ENCODE measurements around the gene UBE4B. TPM values are rescaled to one million over a fixed set of nuclear protein-coding genes. Genes with fewer than 3 reads are reported as not detected.
A peak's percentile ranks its signal among the peaks of the same experiment; 100 is the strongest.

Gene UBE4B
- total and polyA plus RNA-seq, 2 of the 4 experiments (the other 2 are of a cell fraction), result 26.5 to 39.3 TPM

- H3K79me1 ChIP-seq (ENCODE audit: low read depth in 1 of 2, low read length in 2 of 2), result peaks cover 0 to 7% of the 10 kb centered on the region in 2 experiments; a peak in 1 of 4 replicates
- no peak overlapping the region for H2AK5ac ChIP-seq (ENCODE audit: low read depth, low read length)
- no peaks in the 10 kb centered on the region for H3K27me3 ChIP-seq (ENCODE audit: control insufficient read depth, insufficient read depth, low read length)
- no peak overlapping the region for H2AK9ac ChIP-seq (replicated peaks; ENCODE audit: low read depth, low read length, poor library complexity)
- H3K4ac ChIP-seq (ENCODE audit: low read depth, low read length), result no peak overlapping the region
- peaks cover 13% of the 10 kb centered on the region for H3K36me3 ChIP-seq (ENCODE audit: control insufficient read depth, insufficient read depth, low read length)
- H4K5ac ChIP-seq (ENCODE audit: low read depth, low read length), result no peak overlapping the region
- H2AFZ ChIP-seq (replicated peaks; ENCODE audit: low read length, poor library complexity), result peak overlapping the region; percentile 57
- no peak for TF ChIP-seq RFX5 (IDR thresholded peaks at IDR 0.05; ENCODE audit: low read depth, low read length)
- no peak for TF ChIP-seq CEBPB (IDR thresholded peaks at IDR 0.05; ENCODE audit: low read depth, low read length)
- TF ChIP-seq RAD21 (IDR thresholded peaks at IDR 0.05; ENCODE audit: low read length), result peak; percentile 82
- peak; percentile 67 for TF ChIP-seq SMC3 (IDR thresholded peaks at IDR 0.05; ENCODE audit: low read depth, low read length)
- no peak for TF ChIP-seq FOS (IDR thresholded peaks at IDR 0.05; ENCODE audit: low read depth, low read length)
- no peak for TF ChIP-seq NFE2L2 (IDR thresholded peaks at IDR 0.05; ENCODE audit: low read depth, low read length)
- TF ChIP-seq CTCF (conservative IDR thresholded peaks at IDR 0.05; ENCODE audit: low read depth, low read length), result peak; percentile 69
- in situ Hi-C loops (cut with MboI; ENCODE audit: low sequenced_read_pairs), result no loop called here
- dilution Hi-C loops (cut with HindIII; ENCODE audit: low sequenced_read_pairs, unreplicated experiment), result no loop called here
- WGBS, 2 experiments (ENCODE audit: extremely low coverage in 2 of 2, insufficient read length in 1 of 2), result 90% methylated on average over 2 of the region's 8 CpGs; no CpG with 5 or more reads in 1 of the 2 experiments
- BruUV-seq (replicated peaks), result no TSS peak
- no peak overlapping the region for H3K14ac ChIP-seq (replicated peaks; ENCODE audit: low read depth, low read length)
- ChIA-PET POLR2A (ENCODE audit: unreplicated experiment) (no interaction called here), CTCF (interaction anchor here (0.7 to 1.6 kb wide), 4 partner anchors 11 to 744 kb away, joined by 3 to 13 read pairs (median 4); no protein-coding TSS in a partner anchor)
- H2BK5ac ChIP-seq (ENCODE audit: low read depth, low read length, poor library complexity, severe bottlenecking), result no peak overlapping the region
- intact Hi-C loops (cut with micrococcal nuclease), result loop anchor here (1.0 to 2.0 kb wide), 2 partner anchors 202 to 278 kb away; no protein-coding TSS in a partner anchor
- H2BK20ac ChIP-seq (ENCODE audit: low read depth, low read length), result no peak overlapping the region
- H3K9ac ChIP-seq (ENCODE audit: low read depth, low read length), result no peak overlapping the region
- H4K91ac ChIP-seq (ENCODE audit: insufficient read depth, low read depth, low read length), result no peak overlapping the region
- peaks cover 7% of the 10 kb centered on the region; the same call in 1 of the 2 replicates for H3K9me1 ChIP-seq (ENCODE audit: insufficient read depth, low read length)
- H3K4me2 ChIP-seq (ENCODE audit: low read depth, low read length), result no peak overlapping the region
- no peak overlapping the region for H4K8ac ChIP-seq (ENCODE audit: low read depth in 2 of 2, low read length in 2 of 2)
- no peak overlapping the region for H2BK15ac ChIP-seq (ENCODE audit: low read depth, low read length)
- H3K4me3 ChIP-seq (ENCODE audit: insufficient read depth, low read depth, low read length), result no peak overlapping the region
- DNase-seq (peak; percentile 48), ATAC-seq (ENCODE audit: low read depth) (peak; percentile 79)
- H3K4me1 ChIP-seq (ENCODE audit: control insufficient read depth, insufficient read depth, low read length), result peaks cover 3% of the 10 kb centered on the region
- H3K18ac ChIP-seq (ENCODE audit: low read depth, low read length), result no peak overlapping the region
- H3K56ac ChIP-seq (ENCODE audit: extremely low read depth, insufficient read depth, low read length), result no peak overlapping the region
- H3K23ac ChIP-seq (ENCODE audit: low read depth, low read length), result no peak overlapping the region
- no peak overlapping the region for H3K27ac ChIP-seq (ENCODE audit: insufficient read depth, low read length)
- H2BK120ac ChIP-seq (ENCODE audit: low read depth, low read length), result no peak overlapping the region
- peaks cover 3% of the 10 kb centered on the region; the same call in 1 of the 2 replicates for H4K20me1 ChIP-seq (ENCODE audit: insufficient read depth, low read length)
- no peaks in the 10 kb centered on the region for H3K9me3 ChIP-seq (ENCODE audit: control insufficient read depth, insufficient read depth, low read length)
These were observed 120.0 kb downstream of the UBE4B start for GRCh38 chr1:10152709-10153284.
